Measurements from ENCODE around the gene ABHD13.
"Not testable (repeated sequence)": the region's sequence is repeated elsewhere in the genome, so short reads cannot be mapped to it uniquely, and the experiment has no call there.

ABHD13 gene

DNA sequence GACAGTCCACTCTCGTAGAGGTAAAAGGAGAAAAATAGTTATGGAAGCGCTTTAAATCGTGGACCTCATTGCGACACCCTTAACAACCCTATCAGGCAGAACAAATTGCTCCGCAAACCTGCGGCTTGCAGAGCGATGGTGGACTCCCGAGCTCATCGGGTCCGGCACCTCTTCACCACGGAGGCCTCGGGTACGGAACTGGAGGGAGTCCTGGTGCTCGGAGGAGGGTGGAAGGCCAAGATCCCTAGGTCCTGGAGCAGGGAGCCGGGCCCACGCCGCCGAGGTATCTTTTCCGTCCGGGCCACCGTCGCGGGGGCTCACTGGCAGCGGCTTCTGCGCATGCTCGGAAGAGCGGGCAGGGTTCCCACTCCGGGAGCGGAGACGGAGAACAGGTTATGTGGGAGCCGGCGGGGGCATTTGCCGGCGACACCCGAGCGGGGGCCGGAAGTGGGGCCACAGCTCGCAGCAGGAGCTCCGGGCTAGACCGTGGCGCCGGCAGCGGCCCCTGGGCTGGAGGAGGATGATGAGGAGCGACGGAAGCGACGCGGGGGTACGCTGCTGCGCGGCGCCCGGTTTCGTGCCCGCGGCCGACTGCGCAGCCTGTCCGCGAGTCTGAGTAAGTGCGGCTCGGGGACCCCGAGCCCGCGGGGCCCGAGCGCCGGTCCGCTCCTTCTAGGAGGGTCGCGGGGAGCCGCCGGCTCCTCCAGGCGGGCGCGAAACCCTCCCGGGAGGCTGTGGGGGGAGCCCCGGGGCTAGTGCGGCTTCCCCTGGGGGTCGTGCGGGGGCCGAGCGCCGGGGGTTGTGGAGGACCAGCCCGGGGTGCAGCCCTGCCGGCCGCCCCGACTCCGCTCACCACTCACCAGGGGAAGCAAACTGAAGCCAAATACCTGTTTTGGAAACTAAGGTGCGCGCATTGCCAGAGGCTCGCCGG lies at the start of gene ABHD13:
ABHD13 (plus strand) TSS at position 349 of the 931 bp plus-strand sequence. CDS start 10,827 bp downstream, outside the sequence.
- peak; percentile 92 for DNase-seq (ENCODE audit: low spot score)

GRCh38 chr13:108168929-108169328 lies 49.3 kb upstream of the ABHD13 start:
- DNase-seq (ENCODE audit: low spot score): no peak

DNA sequence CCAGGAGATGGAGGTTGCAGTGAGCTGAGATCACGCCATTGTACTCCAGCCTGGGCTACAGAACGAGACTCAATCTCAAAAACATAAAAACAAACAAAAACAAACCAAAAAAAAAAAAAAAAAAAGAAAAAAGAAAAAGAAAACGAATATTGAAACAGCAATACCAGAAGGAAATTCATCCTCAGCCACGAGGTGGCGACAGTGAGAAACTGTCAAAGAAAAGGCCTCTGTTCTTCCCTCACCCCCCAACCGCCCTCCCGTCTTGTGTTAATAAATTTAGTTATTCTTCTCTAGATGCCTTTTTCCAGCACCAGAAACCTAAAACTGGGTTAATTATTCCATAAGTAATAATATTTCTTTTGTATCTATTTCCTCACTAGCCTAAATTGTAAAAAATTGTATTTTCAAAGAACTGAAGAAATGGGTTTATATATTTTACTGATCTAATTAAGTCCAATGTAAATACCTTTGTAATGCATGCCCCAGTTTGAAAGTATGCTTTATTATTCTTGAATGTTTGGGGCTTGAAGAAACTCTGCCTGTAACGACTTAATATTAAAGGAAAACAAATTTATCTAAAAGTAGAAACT lies 41.4 kb upstream of the ABHD13 start:
- peak; percentile 44 for DNase-seq (ENCODE audit: low spot score)

- no peak for DNase-seq (ENCODE audit: low spot score)
These were observed 40.1 kb upstream of the ABHD13 start for GRCh38 chr13:108178078-108178477.

- DNase-seq (ENCODE audit: low spot score): no peak
These were observed 35.5 kb upstream of the ABHD13 start for GRCh38 chr13:108182652-108183051.

DNA sequence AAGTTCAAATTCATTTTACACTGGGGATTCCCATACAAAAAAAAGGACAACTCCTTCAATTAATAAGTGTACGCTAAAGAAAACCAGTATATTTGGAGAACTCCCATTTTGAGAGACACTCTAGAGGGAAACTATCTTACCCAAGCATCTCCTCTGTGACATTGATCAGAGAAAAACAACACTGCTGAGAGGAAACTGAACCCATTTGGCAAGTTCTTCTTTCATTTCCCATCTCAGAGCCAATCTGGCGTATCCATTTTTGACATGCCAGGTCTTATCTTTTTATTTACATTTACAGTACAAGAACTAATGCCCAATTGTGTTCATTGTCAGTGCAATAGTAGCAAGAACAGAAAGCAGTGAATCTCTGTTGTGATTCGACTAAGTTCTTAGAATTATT lies 33.0 kb upstream of the ABHD13 start:
- DNase-seq (ENCODE audit: low spot score): peak; percentile 3

- DNase-seq (ENCODE audit: low spot score): no peak
These were observed 29.9 kb upstream of the ABHD13 start for GRCh38 chr13:108188260-108188659.

DNA sequence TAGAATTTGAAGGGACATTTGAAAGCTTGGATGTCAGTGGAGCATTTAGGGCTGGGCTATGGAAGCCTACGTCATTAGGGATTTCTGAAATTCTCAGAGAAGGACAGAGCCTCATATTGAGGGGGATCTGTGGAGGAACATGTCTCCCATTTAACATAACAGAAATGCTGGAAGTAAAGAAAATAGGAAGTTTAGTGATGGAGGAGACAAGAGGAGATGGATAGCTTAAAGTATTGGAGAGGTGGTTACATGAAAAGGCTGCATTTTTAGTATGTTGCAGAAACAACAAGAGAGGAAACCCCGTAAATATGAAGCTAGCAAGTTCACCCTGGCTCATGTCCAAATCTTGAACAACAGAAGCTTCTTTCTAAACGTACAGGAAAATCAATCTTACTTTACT lies 27.3 kb upstream of the ABHD13 start:
- DNase-seq (ENCODE audit: low spot score): no peak

DNA sequence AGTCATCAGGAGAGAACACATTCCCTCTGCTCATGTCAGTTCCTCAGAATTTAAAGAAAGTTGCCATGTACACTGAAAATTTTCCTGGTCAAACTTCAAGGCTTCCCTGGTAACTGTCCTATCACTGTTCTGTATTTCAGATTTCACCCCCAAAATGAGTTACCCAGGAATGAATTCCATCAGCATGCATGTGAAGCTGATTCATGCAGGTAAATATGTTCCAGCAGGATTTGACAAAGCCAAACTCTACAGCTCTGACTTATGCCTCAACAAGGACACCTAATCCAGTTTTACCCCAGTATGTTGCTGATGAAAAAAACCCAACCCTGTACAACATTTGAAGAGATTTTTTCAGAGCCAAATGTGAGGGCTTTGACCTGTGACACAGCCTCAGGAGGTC lies 24.4 kb upstream of the ABHD13 start:
- no peak for DNase-seq (ENCODE audit: low spot score)

GRCh38 chr13:108194435-108194936 lies 23.7 kb upstream of the ABHD13 start:
- DNase-seq (ENCODE audit: low spot score): no peak

GRCh38 chr13:108195146-108195545 lies 23.0 kb upstream of the ABHD13 start:
- DNase-seq (ENCODE audit: low spot score): no peak

DNA sequence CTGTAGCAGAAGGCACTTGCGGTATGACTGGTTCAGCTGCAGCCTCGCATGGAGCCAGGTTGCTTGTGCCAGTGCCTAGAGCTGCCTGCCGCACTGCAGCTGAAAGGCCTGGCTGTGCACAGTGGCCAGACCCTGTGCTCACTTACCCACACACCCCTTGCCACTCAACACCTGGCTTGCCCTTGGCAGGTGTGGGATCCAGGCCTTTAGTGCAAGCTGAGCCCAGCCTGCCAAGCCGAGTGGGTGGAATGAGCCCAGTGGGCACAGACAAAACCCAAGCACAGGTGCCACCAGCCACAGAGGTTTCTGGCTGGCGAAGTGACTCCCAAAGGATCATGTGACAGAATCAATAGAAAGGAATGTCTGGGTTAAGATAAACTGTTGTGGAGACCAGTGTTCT lies 22.3 kb upstream of the ABHD13 start:
- no peak for DNase-seq (ENCODE audit: low spot score)

- no peak for DNase-seq (ENCODE audit: low spot score)
These were observed 17.3 kb upstream of the ABHD13 start for GRCh38 chr13:108200781-108201398.

DNA sequence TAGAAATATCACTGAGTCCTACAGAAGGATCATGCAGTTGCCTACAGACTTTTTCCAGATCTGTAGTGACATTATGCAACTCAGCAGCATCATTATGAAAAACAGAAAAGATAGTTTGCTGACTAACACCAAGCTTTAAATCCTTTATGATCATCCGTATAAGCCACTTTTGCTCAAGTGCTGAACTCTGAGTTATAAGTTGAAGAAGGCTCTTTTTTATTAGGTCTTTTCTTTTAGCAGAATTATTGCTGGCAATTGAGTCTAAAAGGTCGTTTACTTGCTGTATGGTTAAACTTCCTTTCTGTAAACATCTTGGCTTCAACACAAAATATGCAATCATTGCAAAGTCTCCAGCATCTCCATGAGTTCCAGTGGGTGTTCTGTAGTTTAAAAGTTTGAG lies 7.6 kb upstream of the ABHD13 start:
- DNase-seq (ENCODE audit: low spot score): no peak

GRCh38 chr13:108212886-108213285 lies 5.3 kb upstream of the ABHD13 start:
- DNase-seq (ENCODE audit: low spot score): peak; percentile 44

DNA sequence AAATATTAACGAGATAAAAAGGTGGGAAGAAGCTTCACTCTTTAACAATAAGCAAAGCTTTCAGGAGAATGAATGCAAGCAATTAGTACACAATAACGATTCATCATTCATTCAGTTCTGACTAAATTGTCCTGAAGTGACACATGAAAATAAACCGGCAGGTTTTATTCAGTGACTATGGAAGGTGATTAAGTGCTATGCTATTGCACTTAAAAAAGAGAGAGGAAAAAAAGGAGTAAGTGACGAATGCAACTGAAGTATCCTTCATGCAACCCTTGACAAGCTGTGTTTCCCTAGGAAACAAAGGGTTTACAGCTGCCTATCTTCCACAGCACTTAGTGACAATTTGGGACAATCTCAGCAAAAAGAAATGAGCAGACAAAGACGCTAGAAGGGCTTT lies 4.2 kb upstream of the ABHD13 start:
- DNase-seq (ENCODE audit: low spot score): no peak

- DNase-seq (ENCODE audit: low spot score): no peak
These were observed 3.5 kb upstream of the ABHD13 start for GRCh38 chr13:108214441-108215271.

DNA sequence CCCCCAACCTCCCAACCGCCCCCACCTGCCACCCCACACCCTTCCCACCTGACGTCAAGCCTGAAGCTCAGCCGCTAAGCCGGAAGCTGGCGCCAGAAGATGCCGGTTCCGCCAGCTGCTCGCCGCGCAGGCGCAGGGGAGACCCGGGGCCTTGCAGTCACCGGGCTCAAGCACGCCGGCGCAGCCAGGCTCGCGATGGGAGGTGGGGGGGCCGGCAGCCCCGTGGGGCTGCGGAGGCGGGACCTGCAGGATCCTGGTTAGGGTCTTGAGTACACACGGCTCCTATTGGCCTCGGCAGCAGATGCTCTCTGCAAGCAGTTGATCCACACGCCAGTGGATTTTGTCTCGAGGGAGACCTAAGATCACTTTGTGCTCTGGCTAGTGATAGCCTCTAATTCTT lies 2.8 kb upstream of the ABHD13 start, which contains the start of gene LIG4:
LIG4 (minus strand) TSS at position 101 of the 400 bp plus-strand sequence. CDS start 4,268 bp downstream, outside the sequence.
- peak; percentile 91 for DNase-seq (ENCODE audit: low spot score)

- DNase-seq (ENCODE audit: low spot score): not testable (repeated sequence)
These were observed 717 bp upstream of the ABHD13 start for GRCh38 chr13:108217307-108218043.

DNA sequence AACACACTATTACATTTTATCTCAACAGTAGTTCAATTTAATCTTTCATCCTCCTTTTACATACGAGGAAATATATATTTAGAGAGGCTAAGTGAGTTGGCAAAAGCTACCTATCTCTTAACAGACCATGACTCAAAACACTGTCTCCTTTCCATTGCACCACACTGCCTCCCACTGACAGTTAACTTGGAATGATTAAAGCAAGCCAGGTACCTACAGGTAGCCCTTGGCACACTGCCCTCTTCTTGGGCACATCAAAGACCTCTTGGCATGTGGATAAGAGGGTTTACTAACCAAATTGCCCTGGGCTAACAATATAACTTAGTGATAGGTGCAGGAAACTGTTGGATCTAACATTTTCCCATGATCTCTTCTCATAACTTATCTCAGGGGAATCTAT lies 1.8 kb downstream of the ABHD13 start:
- no peak for DNase-seq (ENCODE audit: low spot score)

Data from germinal center (tissue), 1 donor.